ENCODE data around the gene TRAF2. TPM values are rescaled to one million over a fixed set of nuclear protein-coding genes. Genes with fewer than 3 reads are reported as not detected.

Gene TRAF2
- total RNA-seq, 1 experiment from 2014 or later, result 6.3 TPM

DNA sequence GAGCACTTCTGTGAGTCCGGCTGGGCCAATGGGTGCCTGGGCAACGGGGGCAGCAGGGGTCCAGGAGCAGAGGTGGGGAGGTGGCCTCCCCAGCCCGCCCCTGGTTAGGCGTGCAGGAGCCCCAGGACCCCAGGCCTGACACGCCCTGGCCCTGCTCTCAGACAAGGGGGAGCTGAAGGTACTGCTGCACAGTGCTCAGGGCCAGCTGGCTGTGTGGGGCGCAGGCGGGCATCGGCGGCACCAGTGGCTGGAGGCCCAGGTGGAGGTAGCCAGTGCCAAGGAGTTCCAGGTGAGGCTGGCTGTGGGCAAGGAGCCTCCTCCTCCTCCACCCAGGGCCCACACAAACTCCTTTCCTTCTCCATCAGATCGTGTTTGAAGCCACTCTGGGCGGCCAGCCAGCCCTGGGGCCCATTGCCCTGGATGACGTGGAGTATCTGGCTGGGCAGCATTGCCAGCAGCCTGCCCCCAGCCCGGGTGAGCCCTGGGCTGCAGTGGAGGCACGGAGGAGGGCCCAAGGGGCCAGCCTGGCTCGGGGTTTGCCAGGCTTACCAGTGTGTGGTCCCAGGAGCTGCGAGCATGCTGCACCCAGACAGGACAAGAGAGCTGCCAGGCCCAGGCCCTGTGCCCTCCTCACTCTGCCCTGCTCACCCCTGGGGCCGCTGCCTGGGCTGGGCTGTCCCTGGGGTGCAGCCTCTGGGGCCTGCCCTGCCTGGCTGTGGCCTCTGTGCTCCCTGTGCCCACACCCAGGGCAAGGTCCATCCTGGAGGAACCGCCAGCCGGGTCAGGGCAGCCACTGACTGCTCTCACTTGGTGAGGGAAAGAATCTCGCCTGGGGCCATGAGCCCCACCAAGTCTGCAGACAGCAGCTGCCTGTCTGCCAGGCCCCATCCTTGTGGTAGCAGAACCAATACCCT, 27.2 kb upstream of the TRAF2 start:
- H3K9me2 ChIP-seq (replicated peaks; ENCODE audit: insufficient read depth, low read length), result no peaks in the 10 kb centered on the region
- no peak overlapping the region for H3K27ac ChIP-seq (ENCODE audit: low read length)
- H3K79me2 ChIP-seq (ENCODE audit: low read length), result peaks cover 6% of the 10 kb centered on the region
- no peaks in the 10 kb centered on the region for H3K9me3 ChIP-seq (ENCODE audit: low read length)
- no peaks in the 10 kb centered on the region for H3K27me3 ChIP-seq (ENCODE audit: low read length)
- DNase-seq, result no peak
- H3K36me3 ChIP-seq (ENCODE audit: insufficient read depth, low read length), result peaks cover 6% of the 10 kb centered on the region; the same call in 1 of the 2 replicates
- no peak overlapping the region for H3K4me3 ChIP-seq (ENCODE audit: low read length)
- H4K20me1 ChIP-seq (ENCODE audit: insufficient read depth, low read depth, low read length), result 0 out of 2 replicates have a peak, but pooled peaks cover 5% of the 10 kb centered on the region
- no peak overlapping the region for H2AFZ ChIP-seq (ENCODE audit: low read length)
- H3K4me1 ChIP-seq (ENCODE audit: low read length), result peaks cover 5% of the 10 kb centered on the region
- H3K9ac ChIP-seq (ENCODE audit: low read length), result no peak overlapping the region
- no peak overlapping the region for H3K4me2 ChIP-seq (ENCODE audit: low read depth, low read length, poor library complexity, severe bottlenecking)

DNA sequence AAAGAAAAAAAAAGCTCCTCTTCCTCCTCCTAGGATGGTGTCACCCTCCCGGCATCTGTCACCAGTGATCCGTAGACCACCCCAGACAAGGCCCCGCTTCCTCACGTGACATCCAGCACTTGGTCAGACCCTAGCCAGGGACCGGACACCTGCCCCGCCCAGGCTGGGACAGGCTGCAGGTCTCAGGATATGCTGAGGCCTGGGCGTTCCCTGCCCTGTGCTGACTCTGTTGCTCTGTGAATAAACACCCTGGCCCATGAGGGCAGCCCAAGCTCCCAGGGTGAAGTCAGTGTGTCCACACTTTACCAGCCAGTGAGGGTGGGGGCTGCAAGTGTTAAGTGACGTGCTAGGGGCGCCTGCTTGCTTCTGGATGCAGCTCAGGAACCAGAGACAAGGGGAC, 25.8 kb upstream of the TRAF2 start:
- no peak for DNase-seq
- Histone ChIP-seq H3K9me3 (ENCODE audit: low read length) (no peaks in the 10 kb centered on the region), H3K4me1 (ENCODE audit: low read length) (peaks cover 12% of the 10 kb centered on the region), H4K20me1 (ENCODE audit: insufficient read depth, low read depth, low read length) (peaks cover 13% of the 10 kb centered on the region; the same call in 1 of the 2 replicates), H3K79me2 (ENCODE audit: low read length) (peaks cover 19% of the 10 kb centered on the region), H3K9ac (ENCODE audit: low read length) (no peak overlapping the region), H3K27me3 (ENCODE audit: low read length) (no peaks in the 10 kb centered on the region), H3K4me3 (ENCODE audit: low read length) (no peak overlapping the region), H2AFZ (ENCODE audit: low read length) (no peak overlapping the region), H3K9me2 (replicated peaks; ENCODE audit: insufficient read depth, low read length) (no peaks in the 10 kb centered on the region), H3K4me2 (ENCODE audit: low read depth, low read length, poor library complexity, severe bottlenecking) (no peak overlapping the region), H3K27ac (ENCODE audit: low read length) (no peak overlapping the region), H3K36me3 (ENCODE audit: insufficient read depth, low read length) (peaks cover 6% of the 10 kb centered on the region; the same call in 1 of the 2 replicates)

DNA sequence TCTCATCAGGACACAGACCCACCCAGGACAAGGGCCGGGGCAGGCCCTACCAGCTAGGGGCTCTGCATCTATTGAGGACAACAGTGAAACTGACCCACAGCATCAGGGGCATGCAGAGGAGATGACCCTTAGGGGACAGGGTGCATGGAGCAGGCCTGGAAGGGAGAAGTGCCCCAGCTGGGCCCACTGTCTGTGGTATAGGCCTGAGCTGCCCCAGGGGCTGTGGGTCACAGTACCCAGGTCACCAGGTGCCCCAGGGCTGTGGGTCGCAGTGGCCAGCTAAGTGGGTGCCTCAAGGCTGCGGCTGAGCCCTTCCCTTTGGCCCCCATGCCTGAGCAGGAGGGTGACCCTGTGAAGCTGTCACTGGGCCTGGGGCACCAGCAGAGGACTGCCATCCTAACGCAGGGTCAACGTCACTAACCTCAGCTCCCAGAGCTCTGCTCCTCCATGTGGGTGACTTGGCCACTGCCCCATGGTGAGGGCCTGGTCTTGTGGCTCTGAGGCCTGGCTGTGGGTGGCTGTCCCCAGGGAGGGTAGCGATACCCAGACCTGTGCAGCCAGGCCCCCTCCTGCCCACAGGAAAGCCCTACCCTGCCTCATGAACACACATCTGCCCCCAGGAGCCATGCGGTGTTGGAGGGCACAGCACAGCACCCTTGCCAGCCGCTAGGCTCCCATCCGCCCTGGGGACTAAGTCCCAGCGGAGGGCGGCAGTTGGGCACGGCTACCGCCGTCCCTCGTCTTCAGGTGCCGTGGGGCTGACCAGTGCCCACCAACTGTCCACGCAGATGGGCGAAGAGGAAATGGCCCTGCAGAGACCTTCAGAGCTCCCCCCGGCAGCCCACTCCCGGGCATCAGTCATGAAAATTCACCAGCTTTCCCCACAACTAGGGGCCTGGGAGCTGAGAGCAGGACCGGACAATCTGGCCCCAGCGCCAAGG, 25.1 kb upstream of the TRAF2 start:
- no peaks in the 10 kb centered on the region for H3K9me3 ChIP-seq (ENCODE audit: low read length)
- peaks cover 13% of the 10 kb centered on the region; the same call in 1 of the 2 replicates for H4K20me1 ChIP-seq (ENCODE audit: insufficient read depth, low read depth, low read length)
- H3K4me2 ChIP-seq (ENCODE audit: low read depth, low read length, poor library complexity, severe bottlenecking), result no peak overlapping the region
- H3K36me3 ChIP-seq (ENCODE audit: insufficient read depth, low read length), result peaks cover 6% of the 10 kb centered on the region; the same call in 1 of the 2 replicates
- no peak overlapping the region for H3K27ac ChIP-seq (ENCODE audit: low read length)
- no peaks in the 10 kb centered on the region for H3K27me3 ChIP-seq (ENCODE audit: low read length)
- no peak overlapping the region for H3K4me3 ChIP-seq (ENCODE audit: low read length)
- H2AFZ ChIP-seq (ENCODE audit: low read length), result no peak overlapping the region
- DNase-seq, result no peak
- no peak overlapping the region for H3K9ac ChIP-seq (ENCODE audit: low read length)
- peaks cover 12% of the 10 kb centered on the region for H3K4me1 ChIP-seq (ENCODE audit: low read length)
- H3K79me2 ChIP-seq (ENCODE audit: low read length), result peaks cover 20% of the 10 kb centered on the region
- H3K9me2 ChIP-seq (replicated peaks; ENCODE audit: insufficient read depth, low read length), result no peaks in the 10 kb centered on the region

GRCh38 chr9:136861874-136862457, 24.4 kb upstream of the TRAF2 start:
- no peak overlapping the region for H2AFZ ChIP-seq (ENCODE audit: low read length)
- H3K9me3 ChIP-seq (ENCODE audit: low read length), result no peaks in the 10 kb centered on the region
- H3K36me3 ChIP-seq (ENCODE audit: insufficient read depth, low read length), result peaks cover 6% of the 10 kb centered on the region; the same call in 1 of the 2 replicates
- H3K27me3 ChIP-seq (ENCODE audit: low read length), result no peaks in the 10 kb centered on the region
- DNase-seq, result no peak
- peaks cover 22% of the 10 kb centered on the region for H3K79me2 ChIP-seq (ENCODE audit: low read length)
- H3K9me2 ChIP-seq (replicated peaks; ENCODE audit: insufficient read depth, low read length), result no peaks in the 10 kb centered on the region
- H3K4me3 ChIP-seq (ENCODE audit: low read length), result no peak overlapping the region
- no peak overlapping the region for H3K4me2 ChIP-seq (ENCODE audit: low read depth, low read length, poor library complexity, severe bottlenecking)
- H3K27ac ChIP-seq (ENCODE audit: low read length), result no peak overlapping the region
- H4K20me1 ChIP-seq (ENCODE audit: insufficient read depth, low read depth, low read length), result peaks cover 13% of the 10 kb centered on the region; the same call in 1 of the 2 replicates
- peaks cover 14% of the 10 kb centered on the region for H3K4me1 ChIP-seq (ENCODE audit: low read length)
- no peak overlapping the region for H3K9ac ChIP-seq (ENCODE audit: low read length)

DNA sequence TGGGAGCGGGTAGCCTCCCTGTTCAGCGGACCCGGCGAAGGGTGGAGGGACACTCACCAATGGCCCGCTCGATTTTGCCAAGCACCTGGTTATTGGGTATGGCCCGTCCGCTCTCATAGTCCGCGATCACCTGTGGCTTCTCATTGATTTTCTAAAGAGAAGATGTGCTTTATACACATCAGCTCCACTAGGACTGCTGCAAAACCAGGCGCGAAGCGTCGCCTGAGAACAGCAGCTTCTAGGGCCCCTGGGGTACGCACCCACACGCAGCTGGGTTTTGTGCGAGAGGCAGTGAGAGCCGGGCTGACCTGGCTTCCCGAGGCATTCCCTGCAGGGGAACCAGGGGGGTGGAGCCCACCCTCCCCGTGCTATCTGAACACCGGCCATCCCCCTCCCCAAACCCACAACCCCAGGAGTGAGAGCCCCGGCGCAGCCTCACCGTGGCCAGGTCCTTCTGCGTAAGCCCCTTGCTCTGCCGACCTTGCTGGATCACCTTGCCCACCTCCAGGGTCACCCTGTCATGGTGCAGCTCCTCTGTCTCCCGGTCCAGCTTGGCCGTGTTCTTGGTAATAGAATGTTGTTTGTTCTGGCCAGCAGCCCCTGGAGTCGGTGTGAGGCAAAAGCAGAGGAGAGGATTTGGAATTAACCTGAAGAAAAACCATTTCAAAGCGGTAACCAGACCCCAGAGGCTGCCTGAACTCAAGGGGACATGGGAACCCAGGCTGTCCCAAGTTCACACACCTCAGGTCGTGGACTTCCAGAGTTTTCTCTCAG, 23.3 kb upstream of the TRAF2 start:
- H3K36me3 ChIP-seq (ENCODE audit: insufficient read depth, low read length), result peaks cover 6% of the 10 kb centered on the region; the same call in 1 of the 2 replicates

GRCh38 chr9:136863623-136864273, 22.6 kb upstream of the TRAF2 start:
- Histone ChIP-seq H3K9me3 (ENCODE audit: low read length) (no peaks in the 10 kb centered on the region), H3K36me3 (ENCODE audit: insufficient read depth, low read length) (peaks cover 6% of the 10 kb centered on the region; the same call in 1 of the 2 replicates), H3K79me2 (ENCODE audit: low read length) (peaks cover 29% of the 10 kb centered on the region), H3K9me2 (replicated peaks; ENCODE audit: insufficient read depth, low read length) (no peaks in the 10 kb centered on the region), H3K4me1 (ENCODE audit: low read length) (peaks cover 19% of the 10 kb centered on the region), H3K9ac (ENCODE audit: low read length) (no peak overlapping the region), H2AFZ (ENCODE audit: low read length) (no peak overlapping the region), H3K27ac (ENCODE audit: low read length) (no peak overlapping the region), H3K4me3 (ENCODE audit: low read length) (no peak overlapping the region), H4K20me1 (ENCODE audit: insufficient read depth, low read depth, low read length) (peaks cover 13% of the 10 kb centered on the region; the same call in 1 of the 2 replicates), H3K4me2 (ENCODE audit: low read depth, low read length, poor library complexity, severe bottlenecking) (no peak overlapping the region), H3K27me3 (ENCODE audit: low read length) (no peaks in the 10 kb centered on the region)
- DNase-seq, result no peak

More for the DNA sequence above, 23.3 kb upstream of the TRAF2 start:
- Histone ChIP-seq H3K9ac (ENCODE audit: low read length) (no peak overlapping the region), H3K27ac (ENCODE audit: low read length) (no peak overlapping the region), H3K4me3 (ENCODE audit: low read length) (no peak overlapping the region), H2AFZ (ENCODE audit: low read length) (no peak overlapping the region), H4K20me1 (ENCODE audit: insufficient read depth, low read depth, low read length) (peaks cover 13% of the 10 kb centered on the region; the same call in 1 of the 2 replicates), H3K79me2 (ENCODE audit: low read length) (peaks cover 29% of the 10 kb centered on the region), H3K4me1 (ENCODE audit: low read length) (peaks cover 19% of the 10 kb centered on the region), H3K9me3 (ENCODE audit: low read length) (no peaks in the 10 kb centered on the region), H3K27me3 (ENCODE audit: low read length) (no peaks in the 10 kb centered on the region), H3K4me2 (ENCODE audit: low read depth, low read length, poor library complexity, severe bottlenecking) (no peak overlapping the region), H3K9me2 (replicated peaks; ENCODE audit: insufficient read depth, low read length) (no peaks in the 10 kb centered on the region)
- no peak for DNase-seq

Data from Karpas-422 (cell line).